K562 (cell line): Measurements from ENCODE around the gene PIGV. TPM values are rescaled to one million over a fixed set of nuclear protein-coding genes. Genes with fewer than 3 reads are reported as not detected.

Experiments
- ATAC-seq: fragments of 200-7000 bp; cut with Tn5 transposase; 3 replicates; pipeline ENCODE4 v1.9.1; 2020; ENCODE audit warnings: moderate library complexity
- BruUV-seq: library from RNA; stranded (reverse); fragments of 400-500 nt; replicated peaks from 2 replicates; lab custom pipeline; 2021; lab: Mats Ljungman, UMichigan
- CTCF ChIA-PET: fragments of 300-600 bp; formaldehyde crosslinking; extraction: SDS; loops from one replicate; lab custom pipeline; 2021; ENCODE audit warnings: low intra/inter-chr PET ratio; lab: Yijun Ruan, JAX
- POLR2A ChIA-PET: fragments of 300-600, 350-650 bp; sonication (Branson Sonifier 250); formaldehyde crosslinking; extraction: SDS; loops from one replicate; lab custom pipeline; 2021; ENCODE audit warnings: antibody characterized with exemption, inconsistent platforms; lab: Yijun Ruan, JAX
- DNase-seq, 4 experiments: peaks; one replicate each; pipeline versions ENCODE4 v3.0.0 to v3.0.0-alpha.2; 2011 to 2018; ENCODE audit warnings: low spot score in 3 of 4, mixed read lengths in 3 of 4; ENCODE audit errors: extremely low read depth in 1 of 4
- FAIRE-seq: peaks from 2 replicates; lab custom pipeline; 2011; peaks lifted over from hg19 to GRCh38; lab: Jason Lieb, UNC
- H2AFZ ChIP-seq: 2 replicates; pipeline ENCODE4 v1.6.0; 2011; ENCODE audit warnings: low read depth, low read length, control low read depth, inconsistent platforms
- H3K27ac ChIP-seq: fragments of 200-600 bp; 3 replicates; pipeline ENCODE4 v1.8.0; 2011; ENCODE audit warnings: low read depth, mild to moderate bottlenecking, control low read depth, inconsistent platforms, low read length, moderate library complexity, mixed read lengths; ENCODE audit errors: extremely low read depth
- H3K27me3 ChIP-seq, 2 experiments: fragments of 300-600 bp in 1 of 2; 2 replicates in 1 of 2; 3 replicates in 1 of 2; pipeline versions ENCODE4 v1.6.0 to v1.8.0; 2011; ENCODE audit warnings: inconsistent platforms in 2 of 2, low read length in 2 of 2, mild to moderate bottlenecking in 1 of 2, mixed read lengths in 1 of 2, moderate library complexity in 1 of 2; ENCODE audit not compliant: control insufficient read depth in 2 of 2, insufficient read depth in 2 of 2
- H3K36me3 ChIP-seq: fragments of 300-600 bp; 3 replicates; pipeline ENCODE4 v1.8.0; 2011; ENCODE audit warnings: mild to moderate bottlenecking, low read length, inconsistent platforms; ENCODE audit not compliant: control insufficient read depth, insufficient read depth
- H3K4me1 ChIP-seq, 2 experiments: fragments of 200-600 bp in 1 of 2; replicated peaks in 1 of 2; 2 replicates in 1 of 2; 3 replicates in 1 of 2; pipeline versions ENCODE4 v1.5.1 to v1.8.0; 2011; ENCODE audit warnings: inconsistent platforms in 2 of 2, low read length in 2 of 2, mild to moderate bottlenecking in 1 of 2, mixed read lengths in 1 of 2, moderate library complexity in 1 of 2; ENCODE audit not compliant: control insufficient read depth in 2 of 2, insufficient read depth in 2 of 2
- H3K4me2 ChIP-seq: 2 replicates; pipeline ENCODE4 v1.6.1; 2011; ENCODE audit warnings: low read length, control low read depth, inconsistent platforms, mixed read lengths; ENCODE audit not compliant: insufficient read depth
- H3K4me3 ChIP-seq: fragments of 200-600 bp; sonication (generic), shearing (Covaris generic); 2 replicates; pipeline ENCODE4 v1.5.1; 2016; ENCODE audit warnings: control low read depth, inconsistent platforms
- H3K79me2 ChIP-seq: fragments of 200-600 bp; 3 replicates; pipeline ENCODE4 v1.8.0; 2011; ENCODE audit warnings: low read length, inconsistent platforms; ENCODE audit not compliant: control insufficient read depth, insufficient read depth
- H3K9ac ChIP-seq, 2 experiments: 2 replicates each; pipeline versions ENCODE4 v1.6.0 to v1.6.1; 2011; ENCODE audit warnings: low read depth in 2 of 2, low read length in 2 of 2, control low read depth in 1 of 2, inconsistent platforms in 1 of 2, mild to moderate bottlenecking in 1 of 2, mixed read lengths in 1 of 2; ENCODE audit not compliant: insufficient read depth in 1 of 2
- H3K9me1 ChIP-seq: one replicate; pipeline ENCODE4 v1.6.0; 2011; ENCODE audit warnings: inconsistent platforms, mild to moderate bottlenecking, low read length, moderate library complexity; ENCODE audit not compliant: control insufficient read depth, insufficient read depth
- H3K9me3 ChIP-seq: replicated peaks from 2 replicates; pipeline ENCODE4 v1.5.1; 2011; ENCODE audit warnings: low read depth, low read length, inconsistent platforms; ENCODE audit not compliant: control insufficient read depth, insufficient read depth
- H4K20me1 ChIP-seq: replicated peaks from 2 replicates; pipeline ENCODE4 v1.6.1; 2011; ENCODE audit warnings: low read length, inconsistent platforms, mixed read lengths; ENCODE audit not compliant: control insufficient read depth, insufficient read depth
- CEBPB ChIP-seq: fragments of 450-650 bp; IDR thresholded peaks from 2 replicates; pipeline ENCODE4 v1.6.1; 2016; ENCODE audit warnings: missing genetic modification characterization, missing compliant biosample characterization
- FOXA3 ChIP-seq, 2 experiments: fragments of 450-650 bp in 1 of 2; sonication (generic) in 1 of 2; formaldehyde crosslinking; IDR thresholded peaks in 1 of 2; conservative IDR thresholded peaks in 1 of 2; 2 replicates each; pipeline versions ENCODE4 v1.4.0 to v1.8.0; 2020 to 2022; ENCODE audit warnings: mild to moderate bottlenecking in 2 of 2, missing genetic modification reagents in 1 of 2
- FOXK2 ChIP-seq, 2 experiments: fragments of 450-650 bp; IDR thresholded peaks in 1 of 2; conservative IDR thresholded peaks in 1 of 2; 2 replicates each; pipeline ENCODE4 v1.6.1; 2016; ENCODE audit warnings: low read depth in 2 of 2, mild to moderate bottlenecking in 1 of 2
- NR4A1 ChIP-seq, 2 experiments: fragments of 250-450 bp in 1 of 2; fragments of 450-650 bp in 1 of 2; sonication (Bioruptor Pico) in 1 of 2; IDR thresholded peaks; 2 replicates each; pipeline versions ENCODE4 v1.4.0 to v1.6.1; 2016 to 2020; ENCODE audit warnings: mild to moderate bottlenecking in 2 of 2, missing compliant biosample characterization in 1 of 2, missing genetic modification characterization in 1 of 2, moderate library complexity in 1 of 2
- RBFOX2 ChIP-seq: fragments of 200-400 bp; formaldehyde crosslinking; IDR thresholded peaks from 2 replicates; pipeline ENCODE4 v1.6.1; 2017; ENCODE audit warnings: low read depth, mild to moderate bottlenecking, low read length, moderate library complexity
- RBM39 ChIP-seq: fragments of 200-400 bp; formaldehyde crosslinking; optimal IDR thresholded peaks from 2 replicates; pipeline ENCODE3; 2018; ENCODE audit warnings: low read depth, low read length
- TCFL5 ChIP-seq: fragments of 250-450 bp; sonication (Bioruptor Pico); conservative IDR thresholded peaks from 2 replicates; pipeline ENCODE4 v1.6.1; 2021; ENCODE audit warnings: mild to moderate bottlenecking, moderate library complexity, matching md5 sums
- ZNF174 ChIP-seq: fragments of 250-450 bp; sonication (Bioruptor Pico); IDR thresholded peaks from 2 replicates; pipeline ENCODE4 v1.4.0; 2020; ENCODE audit warnings: mild to moderate bottlenecking
- ZNF780A ChIP-seq: fragments of 250-450 bp; sonication (Bioruptor Pico); IDR thresholded peaks from 2 replicates; pipeline ENCODE4 v1.5.0; 2021; ENCODE audit warnings: mild to moderate bottlenecking
- WGBS: fragments of 100-300 bp; shearing (Covaris generic); methylation state at CpG from one replicate; pipeline ENCODE4 v1.1.6; 2016; ENCODE audit warnings: low coverage, mixed read lengths; ENCODE audit not compliant: insufficient coverage; ENCODE audit errors: missing lambda C conversion rate; 5-methylcytosine and 5-hydroxymethylcytosine counted together
- in situ Hi-C: fragments of 300-500 bp; cut with MboI; formaldehyde crosslinking; loops from 4 replicates; pipeline ENCODE4 v1.15.0; 2018; ENCODE audit warnings: inconsistent platforms, mixed read lengths
- intact Hi-C: fragments of 100-400 bp; cut with micrococcal nuclease; formaldehyde crosslinking; loops from 2 replicates; pipeline ENCODE4 v1.14.2; 2022
- polyA plus RNA-seq, 8 experiments: library from polyadenylated mRNA; depleted of rRNA in 4 of 8; stranded (reverse) in 5 of 8; unstranded in 3 of 8; fragments of >200 nt; fragmentation: Nextera tagmentation in 2 of 8; fragmentation: Illumina TruSeq in 1 of 8; extraction: Ambion mirVana in 2 of 8; extraction: Trizol in 1 of 8; gene quantifications; 2 replicates each; pipeline versions ENCODE4 v1.2.1 to v1.2.3, GENCODE V29; 2011 to 2014; ENCODE audit warnings: inconsistent platforms in 1 of 8, missing spikeins in 1 of 8
- total RNA-seq, 7 experiments: library from RNA; depleted of rRNA in 6 of 7; stranded (reverse); fragments of >200 nt in 6 of 7; fragmentation: Illumina TruSeq in 2 of 7; extraction: Trizol in 2 of 7; gene quantifications; 2 replicates each; pipeline versions ENCODE4 v1.2.1 to v1.2.3, GENCODE V29; 2011 to 2021; ENCODE audit warnings: low replicate concordance in 1 of 7
- TF ChIP-seq, protein P1 (sequence below): fragments of 200-800 bp; sonication (Bioruptor generic); IDR thresholded peaks from 2 replicates; pipeline ENCODE4 v1.6.1; 2016; ENCODE audit warnings: missing genetic modification characterization, missing compliant biosample characterization
- TF ChIP-seq, protein P2 (sequence below): fragments of 450-650 bp; formaldehyde crosslinking; IDR thresholded peaks from 2 replicates; pipeline ENCODE4 v1.4.0; 2020; ENCODE audit warnings: mild to moderate bottlenecking, moderate library complexity
- TF ChIP-seq, protein P3 (sequence below): sonication (generic); formaldehyde crosslinking; IDR thresholded peaks from 2 replicates; pipeline ENCODE4 v1.9.0; 2022; ENCODE audit warnings: mild to moderate bottlenecking, missing genetic modification reagents

Gene PIGV
- total and polyA plus RNA-seq, 9 of the 15 experiments (the other 6 are each of a cell fraction or from before 2014, with no cell fraction given): 8.4 to 21.8 (median 11.7) TPM

DNA sequence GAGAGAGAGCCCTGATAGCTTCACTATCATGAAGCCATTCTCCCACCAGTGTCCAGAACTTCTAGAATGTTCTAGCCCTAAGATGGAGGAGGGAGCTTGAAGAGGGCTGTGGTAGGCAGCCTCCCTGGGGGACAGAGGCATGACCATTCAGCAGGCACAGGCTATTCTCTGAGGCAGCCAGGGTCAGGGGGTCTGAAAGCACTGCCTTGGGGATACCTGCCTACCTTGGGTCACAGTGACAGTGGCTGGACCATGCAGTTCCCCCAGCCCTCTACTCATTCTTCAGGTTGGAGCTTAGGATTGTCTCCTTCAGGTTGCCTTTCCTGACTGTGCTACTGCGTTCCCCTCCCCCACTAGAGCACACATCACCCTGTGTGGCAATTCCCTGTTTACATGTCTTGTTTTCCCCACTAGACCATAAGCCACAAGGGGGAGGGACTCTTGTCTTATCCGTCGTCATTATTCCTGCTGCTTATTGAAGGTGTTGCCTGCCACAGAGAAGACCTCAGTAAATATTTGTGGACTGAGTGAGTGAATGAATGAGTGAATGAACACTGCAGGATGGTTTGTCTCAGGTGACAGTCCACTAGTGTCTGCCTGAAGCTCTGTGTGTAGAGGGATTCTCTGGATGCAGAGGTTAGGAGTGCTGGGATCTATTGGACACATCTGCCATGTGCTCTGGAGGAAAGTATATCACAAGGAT is 43.9 kb downstream of the PIGV start:
- ChIA-PET POLR2A (interaction anchor here (0.6 to 1.8 kb wide), 6 partner anchors 10 to 181 kb away, joined by 3 to 6 read pairs (median 3); no protein-coding TSS in a partner anchor), CTCF (no interaction called here)
- Histone ChIP-seq H4K20me1 (peaks cover 16% of the 10 kb centered on the region; the same call in 1 of the 2 replicates), H3K36me3 (peaks cover 73% of the 10 kb centered on the region), H3K9me1 (peaks cover 10% of the 10 kb centered on the region), H3K4me2 (no peak overlapping the region), H3K27me3 (no peaks in the 10 kb centered on the region), H3K9me3 (no peaks in the 10 kb centered on the region), H3K9ac (peak overlapping the region in 1 of 2 experiments; percentile 29; a peak in 1 of 4 replicates), H2AFZ (no peak overlapping the region), H3K27ac (no peak overlapping the region; the same call in 2 of the 3 replicates), H3K79me2 (peaks cover 41% of the 10 kb centered on the region), H3K4me1 (peaks cover 29 to 35% of the 10 kb centered on the region in 2 experiments), H3K4me3 (no peak overlapping the region)
- ATAC-seq: no peak
- peak; percentile 79 for FAIRE-seq
- no TSS peak for BruUV-seq
- intact Hi-C loops (no loop called here), in situ Hi-C loops (no loop called here)
- 51% methylated on average over 3 of the region's 3 CpGs for WGBS
- DNase-seq: peak in 1 of 4 experiments; percentile 31
- TF ChIP-seq CEBPB (tag) (peak; percentile 68), NR4A1 (CRISPR knock-in tag; IDR thresholded peaks at IDR 0.05) (no peak), NR4A1 (tag; IDR thresholded peaks at IDR 0.05) (no peak), FOXA3 (CRISPR knock-in tag; conservative IDR thresholded peaks at IDR 0.05 in 1 of 2, IDR thresholded peaks at IDR 0.05 in 1 of 2) (no peak), FOXK2 (conservative IDR thresholded peaks at IDR 0.05 in 1 of 2, IDR thresholded peaks at IDR 0.05 in 1 of 2; ENCODE audit: low read depth in 2 of 2) (0 out of 4 replicates have a peak, but pooled peaks of 1 of the 2 experiments have one; percentile 42), RBM39 (no peak), TCFL5 (CRISPR knock-in tag) (no peak), RBFOX2 (no peak), ZNF780A (no peak), ZNF174 (CRISPR knock-in tag) (no peak)
- TF ChIP-seq, protein P1, sequence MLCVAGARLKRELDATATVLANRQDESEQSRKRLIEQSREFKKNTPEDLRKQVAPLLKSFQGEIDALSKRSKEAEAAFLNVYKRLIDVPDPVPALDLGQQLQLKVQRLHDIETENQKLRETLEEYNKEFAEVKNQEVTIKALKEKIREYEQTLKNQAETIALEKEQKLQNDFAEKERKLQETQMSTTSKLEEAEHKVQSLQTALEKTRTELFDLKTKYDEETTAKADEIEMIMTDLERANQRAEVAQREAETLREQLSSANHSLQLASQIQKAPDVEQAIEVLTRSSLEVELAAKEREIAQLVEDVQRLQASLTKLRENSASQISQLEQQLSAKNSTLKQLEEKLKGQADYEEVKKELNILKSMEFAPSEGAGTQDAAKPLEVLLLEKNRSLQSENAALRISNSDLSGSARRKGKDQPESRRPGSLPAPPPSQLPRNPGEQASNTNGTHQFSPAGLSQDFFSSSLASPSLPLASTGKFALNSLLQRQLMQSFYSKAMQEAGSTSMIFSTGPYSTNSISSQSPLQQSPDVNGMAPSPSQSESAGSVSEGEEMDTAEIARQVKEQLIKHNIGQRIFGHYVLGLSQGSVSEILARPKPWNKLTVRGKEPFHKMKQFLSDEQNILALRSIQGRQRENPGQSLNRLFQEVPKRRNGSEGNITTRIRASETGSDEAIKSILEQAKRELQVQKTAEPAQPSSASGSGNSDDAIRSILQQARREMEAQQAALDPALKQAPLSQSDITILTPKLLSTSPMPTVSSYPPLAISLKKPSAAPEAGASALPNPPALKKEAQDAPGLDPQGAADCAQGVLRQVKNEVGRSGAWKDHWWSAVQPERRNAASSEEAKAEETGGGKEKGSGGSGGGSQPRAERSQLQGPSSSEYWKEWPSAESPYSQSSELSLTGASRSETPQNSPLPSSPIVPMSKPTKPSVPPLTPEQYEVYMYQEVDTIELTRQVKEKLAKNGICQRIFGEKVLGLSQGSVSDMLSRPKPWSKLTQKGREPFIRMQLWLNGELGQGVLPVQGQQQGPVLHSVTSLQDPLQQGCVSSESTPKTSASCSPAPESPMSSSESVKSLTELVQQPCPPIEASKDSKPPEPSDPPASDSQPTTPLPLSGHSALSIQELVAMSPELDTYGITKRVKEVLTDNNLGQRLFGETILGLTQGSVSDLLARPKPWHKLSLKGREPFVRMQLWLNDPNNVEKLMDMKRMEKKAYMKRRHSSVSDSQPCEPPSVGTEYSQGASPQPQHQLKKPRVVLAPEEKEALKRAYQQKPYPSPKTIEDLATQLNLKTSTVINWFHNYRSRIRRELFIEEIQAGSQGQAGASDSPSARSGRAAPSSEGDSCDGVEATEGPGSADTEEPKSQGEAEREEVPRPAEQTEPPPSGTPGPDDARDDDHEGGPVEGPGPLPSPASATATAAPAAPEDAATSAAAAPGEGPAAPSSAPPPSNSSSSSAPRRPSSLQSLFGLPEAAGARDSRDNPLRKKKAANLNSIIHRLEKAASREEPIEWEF (CRISPR knock-in tag): no peak
- TF ChIP-seq, protein P2, sequence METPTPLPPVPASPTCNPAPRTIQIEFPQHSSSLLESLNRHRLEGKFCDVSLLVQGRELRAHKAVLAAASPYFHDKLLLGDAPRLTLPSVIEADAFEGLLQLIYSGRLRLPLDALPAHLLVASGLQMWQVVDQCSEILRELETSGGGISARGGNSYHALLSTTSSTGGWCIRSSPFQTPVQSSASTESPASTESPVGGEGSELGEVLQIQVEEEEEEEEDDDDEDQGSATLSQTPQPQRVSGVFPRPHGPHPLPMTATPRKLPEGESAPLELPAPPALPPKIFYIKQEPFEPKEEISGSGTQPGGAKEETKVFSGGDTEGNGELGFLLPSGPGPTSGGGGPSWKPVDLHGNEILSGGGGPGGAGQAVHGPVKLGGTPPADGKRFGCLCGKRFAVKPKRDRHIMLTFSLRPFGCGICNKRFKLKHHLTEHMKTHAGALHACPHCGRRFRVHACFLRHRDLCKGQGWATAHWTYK (CRISPR knock-in tag): no peak
- TF ChIP-seq, protein P3, sequence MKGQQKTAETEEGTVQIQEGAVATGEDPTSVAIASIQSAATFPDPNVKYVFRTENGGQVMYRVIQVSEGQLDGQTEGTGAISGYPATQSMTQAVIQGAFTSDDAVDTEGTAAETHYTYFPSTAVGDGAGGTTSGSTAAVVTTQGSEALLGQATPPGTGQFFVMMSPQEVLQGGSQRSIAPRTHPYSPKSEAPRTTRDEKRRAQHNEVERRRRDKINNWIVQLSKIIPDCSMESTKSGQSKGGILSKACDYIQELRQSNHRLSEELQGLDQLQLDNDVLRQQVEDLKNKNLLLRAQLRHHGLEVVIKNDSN (CRISPR knock-in tag): no peak
